Fibroblast of the aortic adventitia (primary cell): ENCODE results near the gene INHBE. TPM values are rescaled to one million over a fixed set of nuclear protein-coding genes. Genes with fewer than 3 reads are reported as not detected.
A peak's percentile ranks its signal among the peaks of the same experiment; 100 is the strongest.

ENCODE experiments used
- DNase-seq: peaks from one replicate; pipeline ENCODE4 v3.0.0-alpha.2; 2010; ENCODE audit warnings: low read depth
- H3K4me3 ChIP-seq: 2 replicates; pipeline ENCODE4 v1.5.1; 2011; ENCODE audit warnings: low read depth, mild to moderate bottlenecking, control low read depth, low read length, moderate library complexity
- total RNA-seq: library from RNA; depleted of rRNA; stranded (reverse); fragments of >200 nt; gene quantifications from 2 replicates; pipeline ENCODE4 v1.2.3, GENCODE V29; 2012; ENCODE audit warnings: low replicate concordance
- TF ChIP-seq, protein P1 (sequence below): IDR thresholded peaks from 2 replicates; pipeline ENCODE4 v1.5.1; 2011; ENCODE audit warnings: mild to moderate bottlenecking, low read length, control low read depth, inconsistent platforms; ENCODE audit not compliant: insufficient read depth

INHBE gene
- total RNA-seq, 1 donor: 0.99 TPM

DNA sequence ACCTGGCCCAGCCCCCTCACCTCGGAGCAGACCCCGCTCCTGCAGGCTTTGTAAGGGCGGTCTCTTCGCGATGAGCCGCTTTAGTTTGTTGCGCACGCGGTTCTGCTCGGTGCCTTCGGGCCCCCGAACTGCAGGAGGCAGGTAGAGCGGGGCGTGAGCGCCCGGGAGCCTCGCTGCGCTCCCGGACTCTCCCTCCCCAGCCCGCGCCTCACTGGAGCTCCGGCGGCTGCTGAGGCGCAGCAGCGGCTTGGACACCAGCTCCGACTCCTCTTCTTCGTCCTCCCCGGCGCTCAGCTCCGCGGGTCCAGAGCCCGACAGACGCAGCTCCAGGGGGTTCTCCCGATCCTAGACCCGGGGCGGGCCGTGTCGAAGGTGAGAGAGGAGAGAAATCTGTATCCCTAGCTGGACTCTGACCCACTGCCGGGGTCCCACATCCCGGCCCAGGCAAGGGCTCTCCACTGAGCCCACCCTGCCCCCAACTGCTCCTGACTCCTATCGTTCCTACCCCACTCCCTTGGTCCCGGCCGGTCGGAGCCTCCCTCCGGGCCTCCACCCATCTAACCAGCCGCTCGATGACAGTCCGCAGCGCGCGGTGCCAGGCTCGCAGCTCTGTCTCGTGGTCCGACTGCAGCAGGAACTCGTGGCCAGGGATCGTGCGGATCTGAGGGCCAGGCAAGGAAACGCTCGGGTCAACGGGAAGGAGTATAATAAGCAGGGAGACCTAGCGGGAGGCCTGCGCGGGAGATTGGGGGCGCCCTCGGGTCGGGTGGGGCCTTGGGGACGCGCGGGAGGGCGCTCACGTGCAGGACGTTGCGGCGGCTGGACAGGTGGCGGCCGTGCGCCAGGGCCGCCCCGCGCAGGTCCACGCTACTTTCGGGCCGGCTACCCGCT is 20.4 kb downstream of the INHBE start:
- DNase-seq: peak; percentile 37
- TF ChIP-seq, protein P1, sequence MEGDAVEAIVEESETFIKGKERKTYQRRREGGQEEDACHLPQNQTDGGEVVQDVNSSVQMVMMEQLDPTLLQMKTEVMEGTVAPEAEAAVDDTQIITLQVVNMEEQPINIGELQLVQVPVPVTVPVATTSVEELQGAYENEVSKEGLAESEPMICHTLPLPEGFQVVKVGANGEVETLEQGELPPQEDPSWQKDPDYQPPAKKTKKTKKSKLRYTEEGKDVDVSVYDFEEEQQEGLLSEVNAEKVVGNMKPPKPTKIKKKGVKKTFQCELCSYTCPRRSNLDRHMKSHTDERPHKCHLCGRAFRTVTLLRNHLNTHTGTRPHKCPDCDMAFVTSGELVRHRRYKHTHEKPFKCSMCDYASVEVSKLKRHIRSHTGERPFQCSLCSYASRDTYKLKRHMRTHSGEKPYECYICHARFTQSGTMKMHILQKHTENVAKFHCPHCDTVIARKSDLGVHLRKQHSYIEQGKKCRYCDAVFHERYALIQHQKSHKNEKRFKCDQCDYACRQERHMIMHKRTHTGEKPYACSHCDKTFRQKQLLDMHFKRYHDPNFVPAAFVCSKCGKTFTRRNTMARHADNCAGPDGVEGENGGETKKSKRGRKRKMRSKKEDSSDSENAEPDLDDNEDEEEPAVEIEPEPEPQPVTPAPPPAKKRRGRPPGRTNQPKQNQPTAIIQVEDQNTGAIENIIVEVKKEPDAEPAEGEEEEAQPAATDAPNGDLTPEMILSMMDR: no peak
- no peak overlapping the region for H3K4me3 ChIP-seq

DNA sequence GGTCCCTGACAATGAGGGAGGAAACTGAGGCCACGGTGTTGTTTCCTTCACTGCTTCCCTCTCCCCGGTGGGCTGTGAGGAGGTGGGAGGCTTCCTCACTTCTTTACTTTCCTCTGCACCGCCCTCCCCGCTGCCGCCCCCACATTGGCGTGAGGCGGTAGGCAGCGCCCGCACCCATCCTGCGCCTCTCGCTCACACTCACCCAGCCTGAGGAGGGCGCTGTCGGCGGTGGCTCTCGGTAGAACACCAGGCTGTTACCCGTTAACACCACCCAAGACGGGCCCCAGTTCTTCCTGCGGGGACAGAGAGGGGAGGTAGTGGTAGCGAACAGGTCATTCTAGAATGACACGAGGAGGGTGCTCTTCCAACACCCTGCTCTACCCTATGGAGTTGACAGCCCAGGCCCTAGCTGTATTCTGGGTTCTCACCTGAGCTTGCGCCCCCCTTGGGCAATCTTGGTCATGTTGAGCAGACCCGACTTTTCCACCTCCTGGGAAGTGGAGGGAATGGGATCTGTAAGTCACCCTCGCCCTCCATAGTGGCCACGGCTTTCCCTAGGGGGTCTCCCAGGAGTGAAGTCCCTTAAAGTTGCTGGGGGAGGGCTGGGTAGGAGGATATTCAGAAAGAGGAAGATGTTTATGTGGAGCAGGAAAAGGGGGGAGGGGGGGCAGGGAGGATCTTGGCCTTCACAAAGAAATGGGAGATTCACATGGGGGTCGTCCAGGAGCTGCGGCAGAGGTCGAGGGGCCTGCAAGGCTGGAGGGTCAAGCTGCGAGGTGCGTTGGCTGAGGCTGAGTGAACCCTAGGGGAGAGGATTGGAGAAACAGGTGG is 21.3 kb downstream of the INHBE start:
- TF ChIP-seq, protein P1: no peak
- H3K4me3 ChIP-seq: no peak overlapping the region
- DNase-seq: no peak

DNA sequence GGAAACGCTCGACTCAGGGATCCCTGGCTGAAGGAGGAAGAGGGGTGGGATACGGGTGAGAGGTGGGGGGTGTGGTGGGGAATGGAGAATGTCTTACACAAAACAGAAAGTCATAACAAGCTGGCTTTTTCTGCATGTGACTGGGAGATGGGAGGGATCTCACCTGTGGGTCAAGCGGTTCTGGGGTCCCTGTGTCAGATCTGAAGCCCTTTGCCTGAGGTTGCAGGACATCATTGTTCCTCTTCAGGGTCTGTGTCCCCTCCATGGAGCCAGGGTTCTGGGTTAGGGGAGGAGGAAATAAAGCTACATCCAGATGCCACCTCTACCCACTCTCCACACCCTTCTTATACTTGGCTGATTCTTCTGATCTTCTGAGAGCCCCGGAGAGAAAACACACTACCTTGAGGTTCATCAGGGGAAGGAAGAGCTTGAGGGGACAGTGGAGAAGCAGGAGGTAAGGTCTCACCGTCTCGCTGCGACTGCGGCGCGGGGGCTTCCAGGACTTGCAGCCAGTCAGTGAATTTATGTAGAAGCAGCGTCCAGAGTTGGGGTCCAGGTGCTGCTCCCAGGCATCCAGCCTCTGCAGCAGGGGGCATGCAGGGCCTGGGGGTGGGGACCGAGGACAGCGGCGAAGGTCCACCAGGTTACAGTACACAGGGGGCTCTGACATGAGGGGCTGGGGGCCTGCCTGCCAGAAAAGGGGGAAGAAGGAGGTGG is 22.0 kb downstream of the INHBE start:
- TF ChIP-seq, protein P1: no peak
- no peak for DNase-seq
- H3K4me3 ChIP-seq: no peak overlapping the region

DNA sequence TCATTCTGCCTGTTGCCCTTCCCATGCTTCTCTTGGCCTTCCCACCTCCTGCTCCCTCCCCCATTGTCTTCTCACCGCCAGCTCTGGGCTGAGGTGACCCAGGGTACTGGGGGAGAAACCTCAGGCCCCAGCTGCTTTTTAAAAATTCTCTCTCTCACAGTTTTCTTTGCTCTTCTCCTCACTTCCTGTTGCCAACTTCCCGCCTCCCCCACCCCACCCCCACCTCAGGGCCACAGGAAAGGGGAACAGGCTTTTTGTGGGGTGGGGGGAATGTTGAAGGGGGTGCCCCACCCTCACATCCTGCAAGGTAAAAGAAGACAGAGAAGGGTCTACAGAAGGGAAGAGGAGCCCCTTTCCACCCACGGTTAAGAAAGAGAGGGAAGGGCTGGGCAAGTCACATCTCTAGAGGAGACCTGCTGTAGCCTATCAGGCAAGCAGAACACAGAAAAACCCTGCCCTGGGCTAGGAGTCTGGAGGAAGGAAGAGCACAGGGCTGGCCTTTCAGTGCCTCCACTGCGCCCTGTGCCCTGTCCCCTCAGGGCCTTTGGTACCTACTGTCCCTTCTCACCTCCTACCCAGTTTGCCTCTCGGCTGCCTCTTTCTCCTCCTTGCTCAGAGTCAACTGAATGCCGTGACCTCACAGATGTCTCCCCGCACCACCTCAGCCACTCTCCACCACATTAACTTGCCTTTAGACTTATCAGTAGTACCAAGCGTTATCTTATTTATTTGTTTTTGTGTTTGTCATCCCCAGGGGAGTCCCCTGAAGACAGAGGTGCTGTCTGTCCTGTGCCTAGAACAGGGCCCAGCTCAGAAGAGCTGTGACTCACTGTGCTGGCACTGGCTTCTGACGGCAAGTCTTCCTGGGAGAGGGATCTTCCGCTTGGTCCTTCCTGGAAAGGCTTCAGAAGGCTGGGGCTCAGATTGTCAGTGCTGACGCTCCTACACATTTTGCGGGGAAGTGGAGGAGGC is 22.9 kb downstream of the INHBE start:
- TF ChIP-seq, protein P1: no peak
- H3K4me3 ChIP-seq: no peak overlapping the region
- DNase-seq: no peak

DNA sequence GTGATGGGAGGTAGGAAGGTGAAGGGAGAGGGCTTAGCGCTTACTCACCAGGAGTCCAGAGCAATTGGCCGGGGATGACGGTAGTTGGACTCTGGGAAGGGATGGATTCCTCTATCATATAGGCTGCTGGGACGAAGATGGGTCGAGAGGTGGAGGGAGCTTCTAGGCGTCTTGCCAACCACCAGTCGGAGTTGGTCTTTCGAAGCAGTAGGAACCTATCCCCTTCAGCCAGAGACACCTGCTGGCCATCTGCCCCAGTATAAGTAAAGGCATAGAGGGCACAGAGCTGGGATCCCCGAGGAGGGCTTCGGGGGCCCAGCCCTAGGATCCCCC is 23.9 kb downstream of the INHBE start:
- DNase-seq: no peak
- no peak overlapping the region for H3K4me3 ChIP-seq
- TF ChIP-seq, protein P1: no peak
